ENCODE data around the gene TSPAN14. TPM values are rescaled to one million over a fixed set of nuclear protein-coding genes. Genes with fewer than 3 reads are reported as not detected.

TSPAN14 gene
- total RNA-seq, 1 donor: 23.9 TPM

GRCh38 chr10:80571352-80571751 is 117.2 kb downstream of the TSPAN14 start:
- Histone ChIP-seq H3K4me1 (ENCODE audit: insufficient read depth, low read length) (no peaks in the 10 kb centered on the region), H3K4me2 (ENCODE audit: insufficient read depth, low read length) (no peak overlapping the region), H3K36me3 (ENCODE audit: insufficient read depth, low read length) (no peaks in the 10 kb centered on the region), H4K20me1 (ENCODE audit: insufficient read depth, low read length) (no peaks in the 10 kb centered on the region), H3K27ac (ENCODE audit: low read depth, low read length) (no peak overlapping the region), H3K9me3 (ENCODE audit: low read depth, low read length) (no peaks in the 10 kb centered on the region), H2AFZ (ENCODE audit: low read length) (no peak overlapping the region), H3K79me2 (ENCODE audit: insufficient read depth, low read length) (no peaks in the 10 kb centered on the region), H3K27me3 (ENCODE audit: insufficient read depth, low read length) (no peaks in the 10 kb centered on the region), H3K4me3 (ENCODE audit: insufficient read depth, low read length) (no peak overlapping the region)
- no peak for TF ChIP-seq CTCF (IDR thresholded peaks at IDR 0.05; ENCODE audit: extremely low read depth, low read depth, low read length)
- no peak for DNase-seq (ENCODE audit: insufficient read length, low spot score, missing footprints)

- Histone ChIP-seq H2AFZ (ENCODE audit: low read length) (no peak overlapping the region), H3K79me2 (ENCODE audit: insufficient read depth, low read length) (no peaks in the 10 kb centered on the region), H3K36me3 (ENCODE audit: insufficient read depth, low read length) (no peaks in the 10 kb centered on the region), H3K4me3 (ENCODE audit: insufficient read depth, low read length) (no peak overlapping the region), H4K20me1 (ENCODE audit: insufficient read depth, low read length) (no peaks in the 10 kb centered on the region), H3K4me2 (ENCODE audit: insufficient read depth, low read length) (no peak overlapping the region), H3K27ac (ENCODE audit: low read depth, low read length) (no peak overlapping the region), H3K4me1 (ENCODE audit: insufficient read depth, low read length) (no peaks in the 10 kb centered on the region), H3K9me3 (ENCODE audit: low read depth, low read length) (no peaks in the 10 kb centered on the region), H3K27me3 (ENCODE audit: insufficient read depth, low read length) (no peaks in the 10 kb centered on the region)
- TF ChIP-seq CTCF (IDR thresholded peaks at IDR 0.05; ENCODE audit: extremely low read depth, low read depth, low read length): no peak
- no peak for DNase-seq (ENCODE audit: insufficient read length, low spot score, missing footprints)
These were observed 125.2 kb downstream of the TSPAN14 start for GRCh38 chr10:80579181-80579763.

GRCh38 chr10:80579849-80580637 is 125.9 kb downstream of the TSPAN14 start:
- H3K27me3 ChIP-seq (ENCODE audit: insufficient read depth, low read length): no peaks in the 10 kb centered on the region
- H3K4me2 ChIP-seq (ENCODE audit: insufficient read depth, low read length): no peak overlapping the region
- no peak overlapping the region for H3K27ac ChIP-seq (ENCODE audit: low read depth, low read length)
- H3K9me3 ChIP-seq (ENCODE audit: low read depth, low read length): no peaks in the 10 kb centered on the region
- TF ChIP-seq CTCF (IDR thresholded peaks at IDR 0.05; ENCODE audit: extremely low read depth, low read depth, low read length): no peak
- H3K79me2 ChIP-seq (ENCODE audit: insufficient read depth, low read length): no peaks in the 10 kb centered on the region
- no peak overlapping the region for H3K4me3 ChIP-seq (ENCODE audit: insufficient read depth, low read length)
- no peak overlapping the region for H2AFZ ChIP-seq (ENCODE audit: low read length)
- H4K20me1 ChIP-seq (ENCODE audit: insufficient read depth, low read length): no peaks in the 10 kb centered on the region
- DNase-seq (ENCODE audit: insufficient read length, low spot score, missing footprints): no peak
- H3K36me3 ChIP-seq (ENCODE audit: insufficient read depth, low read length): no peaks in the 10 kb centered on the region
- no peaks in the 10 kb centered on the region for H3K4me1 ChIP-seq (ENCODE audit: insufficient read depth, low read length)

- H4K20me1 ChIP-seq (ENCODE audit: insufficient read depth, low read length): no peaks in the 10 kb centered on the region
- no peaks in the 10 kb centered on the region for H3K79me2 ChIP-seq (ENCODE audit: insufficient read depth, low read length)
- no peak overlapping the region for H3K27ac ChIP-seq (ENCODE audit: low read depth, low read length)
- H3K9me3 ChIP-seq (ENCODE audit: low read depth, low read length): no peaks in the 10 kb centered on the region
- no peak overlapping the region for H3K4me2 ChIP-seq (ENCODE audit: insufficient read depth, low read length)
- H2AFZ ChIP-seq (ENCODE audit: low read length): no peak overlapping the region
- no peaks in the 10 kb centered on the region for H3K27me3 ChIP-seq (ENCODE audit: insufficient read depth, low read length)
- no peak for TF ChIP-seq CTCF (IDR thresholded peaks at IDR 0.05; ENCODE audit: extremely low read depth, low read depth, low read length)
- H3K36me3 ChIP-seq (ENCODE audit: insufficient read depth, low read length): no peaks in the 10 kb centered on the region
- no peaks in the 10 kb centered on the region for H3K4me1 ChIP-seq (ENCODE audit: insufficient read depth, low read length)
- no peak for DNase-seq (ENCODE audit: insufficient read length, low spot score, missing footprints)
- H3K4me3 ChIP-seq (ENCODE audit: insufficient read depth, low read length): no peak overlapping the region
These were observed 126.7 kb downstream of the TSPAN14 start for GRCh38 chr10:80580638-80581468.

Data from osteoblast (primary cell).